WTC11 (cell line): ENCODE measurements around the gene MACROD2. TPM values are rescaled to one million over a fixed set of nuclear protein-coding genes. Genes with fewer than 3 reads are reported as not detected.

Experiments used
- ATAC-seq: fragments of 200-7000 bp; cut with Tn5 transposase; 2 replicates; pipeline ENCODE4 v1.10.0; 2021; ENCODE audit warnings: mild to moderate bottlenecking, moderate library complexity
- CTCF ChIA-PET: fragments of 300-600 bp; sonication (Branson Sonifier 250); formaldehyde crosslinking; loops from one replicate; lab custom pipeline; 2021; ENCODE audit warnings: antibody characterized with exemption; lab: Charles Lee
- POLR2A ChIA-PET: fragments of 350-600 bp; sonication (Branson Sonifier 250); formaldehyde crosslinking; loops from one replicate; lab custom pipeline; 2021; ENCODE audit warnings: antibody characterized with exemption; lab: Charles Lee
- DNase-seq: peaks from one replicate; pipeline ENCODE4 v3.0.0; 2021; ENCODE audit warnings: low spot score
- H3K27ac Mint-ChIP-seq: 2 replicates; pipeline ENCODE4 v1.8.0; 2021; ENCODE audit warnings: mixed read lengths
- H3K27me3 Mint-ChIP-seq: 2 replicates; pipeline ENCODE4 v1.8.0; 2021; ENCODE audit warnings: low read depth, mild to moderate bottlenecking, moderate library complexity, mixed read lengths
- H3K36me3 Mint-ChIP-seq: 2 replicates; pipeline ENCODE4 v1.8.0; 2021; ENCODE audit warnings: mixed read lengths
- H3K4me1 Mint-ChIP-seq: 2 replicates; pipeline ENCODE4 v1.8.0; 2022; ENCODE audit warnings: mixed read lengths
- H3K4me3 Mint-ChIP-seq: 2 replicates; pipeline ENCODE4 v1.8.0; 2021; ENCODE audit warnings: mild to moderate bottlenecking, moderate library complexity, mixed read lengths
- H3K9me3 Mint-ChIP-seq: 2 replicates; pipeline ENCODE4 v1.8.0; 2021; ENCODE audit warnings: mixed read lengths
- AR ChIP-seq: fragments of 250-450 bp; sonication (Bioruptor Pico); IDR thresholded peaks from 2 replicates; pipeline ENCODE4 v1.9.0; 2021; ENCODE audit warnings: mild to moderate bottlenecking
- CREB1 ChIP-seq: sonication (generic); formaldehyde crosslinking; IDR thresholded peaks from 2 replicates; pipeline ENCODE4 v1.8.0; 2023; ENCODE audit warnings: mild to moderate bottlenecking, missing genetic modification reagents
- E2F4 ChIP-seq: sonication (generic); formaldehyde crosslinking; IDR thresholded peaks from 2 replicates; pipeline ENCODE4 v1.8.1; 2022; ENCODE audit warnings: low read depth, mild to moderate bottlenecking, moderate library complexity, missing genetic modification reagents, borderline replicate concordance
- ERG ChIP-seq: fragments of 250-450 bp; sonication (Bioruptor Pico); IDR thresholded peaks from 2 replicates; pipeline ENCODE4 v1.8.0; 2021; ENCODE audit warnings: mild to moderate bottlenecking
- ESRRA ChIP-seq: sonication (generic); formaldehyde crosslinking; IDR thresholded peaks from 2 replicates; pipeline ENCODE4 v1.8.1; 2022; ENCODE audit warnings: mild to moderate bottlenecking, missing genetic modification reagents, borderline replicate concordance
- GRHL2 ChIP-seq: fragments of 250-450 bp; sonication (Bioruptor Pico); IDR thresholded peaks from 2 replicates; pipeline ENCODE4 v1.8.0; 2022; ENCODE audit warnings: mild to moderate bottlenecking, moderate library complexity; ENCODE audit not compliant: insufficient replicate concordance, severe bottlenecking
- IRF2 ChIP-seq: sonication (generic); formaldehyde crosslinking; IDR thresholded peaks from 2 replicates; pipeline ENCODE4 v1.8.0; 2022; ENCODE audit warnings: low read depth, missing genetic modification reagents, borderline replicate concordance
- JUN ChIP-seq: sonication (generic); formaldehyde crosslinking; IDR thresholded peaks from 2 replicates; pipeline ENCODE4 v1.8.0; 2023; ENCODE audit warnings: mild to moderate bottlenecking, missing genetic modification reagents
- MLX ChIP-seq: sonication (generic); formaldehyde crosslinking; IDR thresholded peaks from 2 replicates; pipeline ENCODE4 v1.8.1; 2023; ENCODE audit warnings: mild to moderate bottlenecking, missing genetic modification reagents, moderate library complexity
- OVOL2 ChIP-seq: fragments of 250-450 bp; sonication (Bioruptor Pico); IDR thresholded peaks from 2 replicates; pipeline ENCODE4 v1.9.0; 2021; ENCODE audit warnings: mild to moderate bottlenecking, borderline replicate concordance
- STAT6 ChIP-seq: sonication (generic); formaldehyde crosslinking; conservative IDR thresholded peaks from 2 replicates; pipeline ENCODE4 v1.8.1; 2023; ENCODE audit warnings: mild to moderate bottlenecking, low read depth, missing genetic modification reagents, moderate library complexity
- ZBTB43 ChIP-seq: sonication (generic); formaldehyde crosslinking; IDR thresholded peaks from 2 replicates; pipeline ENCODE4 v1.8.1; 2023; ENCODE audit warnings: mild to moderate bottlenecking, missing genetic modification reagents
- ZNF263 ChIP-seq: sonication (generic); formaldehyde crosslinking; IDR thresholded peaks from 2 replicates; pipeline ENCODE4 v1.8.1; 2022; ENCODE audit warnings: low read depth, mild to moderate bottlenecking, moderate library complexity, missing genetic modification reagents
- ZSCAN18 ChIP-seq: fragments of 250-450 bp; sonication (Bioruptor Pico); IDR thresholded peaks from 2 replicates; pipeline ENCODE4 v2.1.2; 2022; ENCODE audit warnings: mild to moderate bottlenecking, moderate library complexity
- total RNA-seq: library from RNA; stranded (reverse); gene quantifications from 3 replicates; pipeline ENCODE4 v1.2.3, GENCODE V29; 2021

Gene MACROD2
- total RNA-seq, 1 experiment from 2014 or later: 4.1 TPM

GRCh38 chr20:15630360-15630759 lies 1635.0 kb downstream of the MACROD2 start:
- H3K27ac Mint-ChIP-seq: no peak overlapping the region
- CTCF ChIA-PET: no interaction called here
- no peak overlapping the region for H3K4me3 Mint-ChIP-seq
- ATAC-seq (no peak), DNase-seq (no peak)
- no peaks in the 10 kb centered on the region for H3K27me3 Mint-ChIP-seq
- peaks cover 59% of the 10 kb centered on the region for H3K4me1 Mint-ChIP-seq
- TF ChIP-seq MLX (CRISPR knock-in tag) (no peak), AR (CRISPR knock-in tag) (no peak), GRHL2 (no peak), CREB1 (CRISPR knock-in tag) (no peak), JUN (CRISPR knock-in tag) (no peak), ZSCAN18 (CRISPR knock-in tag) (no peak), STAT6 (CRISPR knock-in tag) (no peak), OVOL2 (CRISPR knock-in tag) (no peak), ERG (CRISPR knock-in tag) (no peak), E2F4 (CRISPR knock-in tag) (no peak), ESRRA (CRISPR knock-in tag) (no peak), ZNF263 (CRISPR knock-in tag) (no peak), IRF2 (CRISPR knock-in tag) (no peak), ZBTB43 (CRISPR knock-in tag) (no peak)
- POLR2A ChIA-PET: no interaction called here
- H3K9me3 Mint-ChIP-seq: peaks cover 13% of the 10 kb centered on the region
- peaks cover 10% of the 10 kb centered on the region for H3K36me3 Mint-ChIP-seq
